ENCODE results near the gene LRFN2.

LRFN2 gene

GRCh38 chr6:40406175-40406574, 181.0 kb downstream of the LRFN2 start:
- no peak for DNase-seq (ENCODE audit: low read depth in 3 of 3, low spot score in 1 of 3)

DNA sequence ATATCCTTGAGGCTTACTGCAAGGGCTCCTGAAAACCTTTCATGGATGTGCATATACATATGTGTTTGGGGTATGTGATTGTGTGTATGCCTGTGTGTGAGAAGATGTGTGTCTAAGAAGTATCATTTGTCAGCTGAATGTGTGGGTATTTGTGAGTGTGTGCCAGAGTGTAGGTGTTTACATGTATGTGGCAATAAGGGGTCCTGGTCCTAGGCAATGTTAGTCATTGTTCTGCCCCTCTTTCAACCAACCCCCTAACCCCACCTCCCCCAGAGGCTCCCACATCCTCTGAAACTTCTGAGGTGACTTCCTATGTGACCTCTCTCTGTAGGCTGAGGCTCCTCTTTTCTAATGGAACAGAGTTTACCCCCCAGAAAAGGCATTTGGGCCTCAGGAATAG, 186.4 kb downstream of the LRFN2 start:
- DNase-seq (ENCODE audit: low read depth in 3 of 3, low spot score in 1 of 3): no peak

GRCh38 chr6:40399888-40400457, 187.2 kb downstream of the LRFN2 start:
- no peak for DNase-seq (ENCODE audit: low read depth in 3 of 3, low spot score in 1 of 3)

DNA sequence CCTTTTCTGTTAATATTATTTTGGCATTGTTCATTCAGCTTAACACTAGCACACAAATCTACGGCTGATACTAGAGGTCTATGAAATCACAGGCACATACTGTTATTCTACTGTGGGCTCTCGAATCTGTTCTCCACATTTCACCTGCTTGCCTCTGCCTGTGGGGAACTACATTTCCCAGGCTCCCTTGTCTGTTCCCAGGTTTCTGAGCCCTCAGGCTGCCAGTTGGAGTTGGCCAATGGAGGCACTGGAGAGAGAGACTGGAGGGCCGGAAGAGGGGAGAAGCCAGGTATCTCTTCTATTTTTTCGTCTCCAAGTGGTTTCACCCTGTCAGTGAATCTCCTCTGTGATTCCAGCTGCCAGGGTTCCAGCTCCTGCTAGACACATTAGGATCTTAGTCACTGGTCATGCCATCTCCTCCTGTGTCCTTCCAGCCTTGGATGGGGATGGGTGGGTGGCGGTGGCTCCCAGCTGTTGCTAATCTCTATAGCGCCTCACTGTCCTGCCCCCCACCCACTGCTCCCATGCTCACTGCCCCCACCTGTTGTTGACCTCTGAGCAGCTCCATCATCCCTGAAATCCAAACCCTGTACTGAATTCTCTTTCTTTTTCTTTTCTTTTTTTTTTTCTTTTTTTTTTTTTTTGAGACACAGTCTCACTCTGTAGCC, 188.2 kb downstream of the LRFN2 start:
- DNase-seq (ENCODE audit: low read depth in 3 of 3, low spot score in 1 of 3): no peak

DNA sequence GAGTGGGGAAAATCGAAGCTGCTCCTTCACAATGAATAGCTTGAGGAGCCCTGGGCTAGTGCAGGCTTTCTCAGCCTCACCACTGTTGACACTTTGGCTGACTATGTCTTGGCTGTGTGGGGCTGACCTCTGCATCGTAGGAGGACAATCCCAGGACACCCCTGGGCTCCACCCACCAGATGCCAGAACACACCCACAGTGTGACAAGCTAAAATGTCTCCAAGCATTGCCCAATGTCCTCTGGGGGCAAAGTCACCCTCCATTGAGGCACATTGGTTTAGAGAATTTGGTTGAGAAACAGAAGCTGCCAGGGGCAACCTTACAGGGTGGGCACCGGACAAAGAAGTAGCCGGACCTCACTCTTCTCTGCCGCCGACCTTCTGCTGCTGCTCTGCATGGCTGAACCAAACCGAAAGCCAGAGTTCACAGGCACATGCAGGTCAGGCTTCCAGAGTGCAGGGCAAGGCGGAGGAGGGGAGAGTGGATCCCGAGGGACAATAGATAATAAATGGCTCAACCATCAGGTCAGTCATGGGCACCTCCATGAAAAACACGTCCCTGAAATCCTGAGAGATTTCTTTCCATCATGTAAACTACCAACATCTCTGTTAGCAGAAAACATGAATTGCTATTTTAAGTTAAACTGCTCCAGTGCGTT, 189.0 kb downstream of the LRFN2 start:
- DNase-seq (ENCODE audit: low read depth in 3 of 3, low spot score in 1 of 3): no peak

- DNase-seq (ENCODE audit: low read depth in 3 of 3, low spot score in 1 of 3): no peak
Observed at GRCh38 chr6:40397287-40398033, 189.7 kb downstream of the LRFN2 start.

DNA sequence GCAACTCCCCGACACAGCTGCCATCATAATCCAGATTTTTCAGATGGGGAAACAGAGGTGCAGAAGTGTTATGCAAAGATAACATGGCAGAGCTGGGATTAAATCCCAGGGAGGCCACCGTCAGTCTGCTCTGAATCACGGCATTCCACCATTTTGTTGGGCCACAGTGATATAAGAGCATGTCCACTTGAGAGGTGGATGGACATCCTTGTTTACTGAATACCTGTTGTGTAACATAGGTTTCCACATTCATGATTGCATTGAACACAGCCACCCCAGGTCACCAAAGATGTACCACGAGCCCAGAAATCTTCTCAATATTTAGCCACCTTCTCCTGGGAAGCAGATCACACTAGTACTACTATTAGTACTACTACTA, 191.5 kb downstream of the LRFN2 start:
- no peak for DNase-seq (ENCODE audit: low read depth in 3 of 3, low spot score in 1 of 3)

DNA sequence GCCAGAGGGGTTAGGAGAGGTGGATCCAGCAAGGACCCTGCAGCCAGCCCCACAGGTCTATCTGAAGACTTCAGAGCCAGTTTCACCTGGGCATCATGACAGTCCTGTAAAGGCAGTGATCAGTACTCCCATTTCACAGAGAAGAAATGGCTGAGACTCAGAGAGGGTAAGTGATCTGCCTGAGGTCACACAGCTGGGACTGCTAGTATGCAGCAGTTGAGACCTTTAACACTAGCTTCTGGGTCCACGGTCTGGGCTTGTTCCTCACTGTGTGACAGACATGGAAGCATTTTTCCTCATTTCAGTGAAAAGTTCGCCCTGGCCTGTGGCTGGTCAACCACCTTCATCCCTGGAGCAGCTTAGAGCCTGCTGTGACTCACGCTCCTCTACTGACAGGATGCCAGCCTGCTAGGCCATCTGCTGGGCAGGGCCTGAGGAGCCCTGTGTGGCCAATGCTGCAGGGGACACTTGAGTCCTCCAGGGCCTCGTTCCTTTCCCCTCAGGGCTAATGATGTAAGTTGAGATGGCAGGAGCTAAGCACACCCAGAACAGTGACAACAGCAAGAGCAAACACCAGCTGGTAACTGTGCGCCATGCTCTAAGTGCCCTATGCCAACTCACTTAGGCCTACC, 192.0 kb downstream of the LRFN2 start:
- no peak for DNase-seq (ENCODE audit: low read depth in 3 of 3, low spot score in 1 of 3)

GRCh38 chr6:40394381-40394780, 192.8 kb downstream of the LRFN2 start:
- DNase-seq (ENCODE audit: low read depth in 3 of 3, low spot score in 1 of 3): no peak

DNA sequence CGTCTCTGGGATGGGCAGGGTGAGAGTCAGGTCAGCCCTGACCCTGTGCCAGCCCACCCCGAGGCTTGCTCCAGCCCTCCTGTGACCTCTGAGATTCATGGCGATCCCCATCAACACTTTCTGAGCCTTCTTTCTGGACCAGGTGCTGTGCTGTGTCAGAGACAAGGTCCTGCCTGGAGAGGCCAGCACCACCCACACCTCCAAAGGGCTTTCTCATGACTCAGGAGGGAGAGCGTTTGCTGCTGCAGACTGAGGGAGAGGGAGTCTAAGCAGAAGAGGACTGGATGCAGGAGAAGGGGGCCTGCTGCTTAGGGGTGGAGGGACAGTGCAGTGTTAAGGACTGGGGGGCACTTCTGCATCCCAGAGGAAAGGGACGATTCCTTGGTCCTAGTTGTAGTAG, 193.5 kb downstream of the LRFN2 start:
- no peak for DNase-seq (ENCODE audit: low read depth in 3 of 3, low spot score in 1 of 3)

DNA sequence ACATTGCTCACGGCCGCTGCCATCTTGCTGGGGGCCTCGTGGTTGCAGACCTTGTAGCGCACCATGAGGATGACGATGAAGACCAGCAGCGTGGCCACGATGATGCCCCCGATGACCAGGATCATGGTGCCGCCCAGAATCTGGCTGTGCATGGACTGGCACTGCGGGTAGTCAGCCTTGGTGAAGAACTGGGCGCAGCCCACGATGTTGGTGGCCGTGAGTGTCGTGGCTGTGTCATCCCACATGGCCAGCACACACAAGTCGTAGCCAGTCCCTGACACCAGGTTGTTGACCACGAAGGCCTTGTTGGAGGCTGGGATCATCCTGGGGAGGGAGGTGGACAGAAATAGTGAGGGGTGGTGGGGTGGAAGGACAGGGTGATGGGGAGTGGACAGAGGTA, 194.6 kb downstream of the LRFN2 start:
- no peak for DNase-seq (ENCODE audit: low read depth in 3 of 3, low spot score in 1 of 3)

GRCh38 chr6:40391851-40392517, 195.2 kb downstream of the LRFN2 start:
- DNase-seq (ENCODE audit: low read depth in 3 of 3, low spot score in 1 of 3): no peak

DNA sequence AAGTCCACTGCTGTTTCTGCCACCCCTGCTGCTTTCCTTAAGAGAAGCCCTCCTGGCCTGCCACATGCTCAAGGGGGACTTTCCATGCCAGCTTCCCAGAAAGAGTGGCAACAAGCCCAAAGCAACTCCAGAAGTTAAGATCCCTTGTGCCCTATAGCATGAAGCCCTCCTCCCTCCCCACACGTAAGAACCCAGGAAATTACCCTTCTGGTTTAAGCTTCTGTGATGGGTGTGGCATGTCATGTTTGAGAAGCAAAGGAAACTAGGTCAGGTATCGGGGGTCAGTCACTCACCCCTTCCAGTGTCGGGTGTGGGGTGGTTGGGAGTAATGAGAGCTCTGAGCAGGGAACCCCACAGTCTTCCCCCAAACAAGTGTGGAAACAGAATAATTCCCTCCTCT, 196.1 kb downstream of the LRFN2 start:
- no peak for DNase-seq (ENCODE audit: low read depth in 3 of 3, low spot score in 1 of 3)

DNA sequence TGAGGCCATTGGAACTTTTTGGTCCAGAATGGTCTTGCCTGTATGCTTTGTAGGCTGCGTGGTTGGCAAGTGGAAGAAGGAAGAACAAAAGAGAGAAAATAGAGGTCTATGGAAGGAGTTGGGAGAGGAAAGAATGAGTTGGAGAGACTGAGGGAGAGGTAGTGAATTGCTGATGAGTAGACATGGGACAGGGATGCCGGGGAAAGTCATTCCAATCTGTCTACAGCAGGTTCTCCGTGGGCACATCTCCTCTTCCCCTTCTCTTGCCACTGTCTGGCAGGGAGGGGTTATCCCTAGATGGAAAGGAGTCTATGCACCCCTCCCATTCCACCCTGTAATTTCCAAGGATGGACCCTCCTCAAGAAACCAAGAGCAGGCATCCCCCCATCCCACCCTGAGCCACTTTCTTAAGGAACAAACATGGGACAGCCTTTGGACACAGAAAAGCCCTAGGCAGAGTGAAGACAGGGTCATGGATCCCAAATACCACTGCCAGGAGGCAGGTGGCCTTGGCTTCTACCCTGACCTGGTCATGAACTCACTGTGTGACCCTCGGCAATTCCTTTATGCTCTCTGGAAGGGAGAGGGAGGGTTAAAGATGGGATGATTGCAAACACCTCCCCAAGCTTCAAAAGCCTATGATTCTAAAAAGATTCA, 196.9 kb downstream of the LRFN2 start:
- DNase-seq (ENCODE audit: low read depth in 3 of 3, low spot score in 1 of 3): no peak

DNA sequence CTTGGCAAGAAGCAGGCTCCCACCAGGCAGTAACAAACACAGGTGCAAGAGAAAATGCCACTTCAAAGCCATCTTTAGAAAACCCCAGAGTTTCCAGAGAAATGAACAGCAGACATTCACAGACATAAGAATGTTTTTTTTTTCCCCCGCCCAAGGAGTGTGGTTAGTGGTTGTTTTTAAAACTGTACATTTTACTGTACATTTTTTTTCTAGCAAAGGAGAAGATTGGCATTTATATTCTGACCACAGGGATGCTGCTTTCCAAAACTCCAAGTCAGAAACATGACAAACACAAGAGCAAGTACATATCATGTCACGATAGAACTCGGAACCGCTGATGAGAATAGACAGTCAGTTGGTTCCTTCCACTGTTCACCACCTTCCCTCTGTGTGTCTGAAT, 197.9 kb downstream of the LRFN2 start:
- DNase-seq (ENCODE audit: low read depth in 3 of 3, low spot score in 1 of 3): no peak

GRCh38 chr6:40387871-40388264, 199.3 kb downstream of the LRFN2 start:
- no peak for DNase-seq (ENCODE audit: low read depth in 3 of 3, low spot score in 1 of 3)

GRCh38 chr6:40387127-40387870, 199.9 kb downstream of the LRFN2 start:
- no peak for DNase-seq (ENCODE audit: low read depth in 3 of 3, low spot score in 1 of 3)

- no peak for DNase-seq (ENCODE audit: low read depth in 3 of 3, low spot score in 1 of 3)
Observed at GRCh38 chr6:40386200-40386599, 201.0 kb downstream of the LRFN2 start.

- no peak for DNase-seq (ENCODE audit: low read depth in 3 of 3, low spot score in 1 of 3)
Observed at GRCh38 chr6:40383348-40384115, 203.6 kb downstream of the LRFN2 start.
